GM12878 (cell line): ENCODE measurements around the gene SMAP1. TPM values are rescaled to one million over a fixed set of nuclear protein-coding genes. Genes with fewer than 3 reads are reported as not detected.
A peak's percentile ranks its signal among the peaks of the same experiment; 100 is the strongest.

Experiments
- ATAC-seq: fragments of 200-7000 bp; cut with Tn5 transposase; 3 replicates; pipeline ENCODE4 v1.9.1; 2020; ENCODE audit warnings: mild to moderate bottlenecking, moderate library complexity
- BruUV-seq: library from RNA; stranded (reverse); fragments of 400-500 nt; replicated peaks from 2 replicates; lab custom pipeline; 2021; lab: Mats Ljungman, UMichigan
- CTCF ChIA-PET: fragments of 300-600 bp; sonication (Branson Sonifier 250); formaldehyde crosslinking; extraction: SDS; loops from one replicate; lab custom pipeline; 2021; ENCODE audit warnings: inconsistent platforms; lab: Yijun Ruan, JAX
- POLR2A ChIA-PET: fragments of 350-600 bp; formaldehyde crosslinking; extraction: SDS; loops from one replicate; lab custom pipeline; 2021; ENCODE audit warnings: inconsistent platforms; lab: Charles Lee
- RAD21 ChIA-PET: fragments of 300-600 bp; sonication (Branson Sonifier 250); formaldehyde crosslinking; loops from one replicate; lab custom pipeline; 2023; ENCODE audit warnings: antibody characterized with exemption; ENCODE audit not compliant: unreplicated experiment; lab: Charles Lee
- SMC1A ChIA-PET: fragments of 300-600 bp; sonication (Branson Sonifier 250); formaldehyde crosslinking; loops from one replicate; lab custom pipeline; 2023; ENCODE audit not compliant: unreplicated experiment, uncharacterized antibody; lab: Charles Lee
- DNase-seq: peaks from one replicate; pipeline ENCODE4 v3.0.0-alpha.2; 2011; ENCODE audit warnings: low read depth, low spot score
- FAIRE-seq: peaks from 3 replicates; lab custom pipeline; 2011; peaks lifted over from hg19 to GRCh38; lab: Jason Lieb, UNC
- H2AFZ ChIP-seq: 2 replicates; pipeline ENCODE4 v1.6.0; 2011; ENCODE audit warnings: low read depth, low read length, control low read depth; ENCODE audit not compliant: control insufficient read depth
- H3K27ac ChIP-seq: 2 replicates; pipeline ENCODE4 v1.5.1; 2011; ENCODE audit warnings: control low read depth; ENCODE audit not compliant: control insufficient read depth, insufficient read depth
- H3K27me3 ChIP-seq, 2 experiments: replicated peaks in 1 of 2; 2 replicates each; pipeline versions ENCODE4 v1.6.0 to v1.6.1; 2011; ENCODE audit warnings: low read length in 1 of 2; ENCODE audit not compliant: control insufficient read depth in 2 of 2, insufficient read depth in 2 of 2
- H3K36me3 ChIP-seq, 2 experiments: 2 replicates each; pipeline ENCODE4 v1.5.1; 2011; ENCODE audit warnings: low read length in 1 of 2; ENCODE audit not compliant: control insufficient read depth in 2 of 2, insufficient read depth in 2 of 2
- H3K4me1 ChIP-seq: 2 replicates; pipeline ENCODE4 v1.6.1; 2011; ENCODE audit warnings: mild to moderate bottlenecking, low read length, moderate library complexity, mixed read lengths; ENCODE audit not compliant: control insufficient read depth, insufficient read depth
- H3K4me2 ChIP-seq: 2 replicates; pipeline ENCODE4 v1.6.0; 2011; ENCODE audit warnings: control low read depth; ENCODE audit not compliant: control insufficient read depth, insufficient read depth
- H3K4me3 ChIP-seq: fragments of 200-600 bp; sonication (generic); 2 replicates; pipeline ENCODE4 v1.5.1; 2016
- H3K79me2 ChIP-seq: 2 replicates; pipeline ENCODE4 v1.6.0; 2011; ENCODE audit warnings: low read length; ENCODE audit not compliant: control insufficient read depth, insufficient read depth
- H3K9ac ChIP-seq: 2 replicates; pipeline ENCODE4 v1.8.0; 2011; ENCODE audit warnings: low read length, control low read depth, mixed read lengths; ENCODE audit not compliant: control insufficient read depth, insufficient read depth
- H3K9me3 ChIP-seq: replicated peaks from 3 replicates; pipeline ENCODE4 v1.5.1; 2011; ENCODE audit warnings: mild to moderate bottlenecking, low read length; ENCODE audit not compliant: control insufficient read depth, insufficient read depth
- H4K20me1 ChIP-seq: 2 replicates; pipeline ENCODE4 v1.6.0; 2011; ENCODE audit not compliant: control insufficient read depth, insufficient read depth
- CBFB ChIP-seq: IDR thresholded peaks from 2 replicates; pipeline ENCODE4 v1.6.1; 2016; ENCODE audit warnings: antibody characterized with exemption, low read depth
- HSF1 ChIP-seq: fragments of 150-350 bp; IDR thresholded peaks from 2 replicates; pipeline ENCODE4 v1.6.1; 2014; ENCODE audit warnings: mild to moderate bottlenecking, low read depth, low read length
- KLF5 ChIP-seq: fragments of 450-650 bp; IDR thresholded peaks from 2 replicates; pipeline ENCODE4 v1.6.1; 2014; ENCODE audit warnings: mild to moderate bottlenecking; ENCODE audit not compliant: partially characterized antibody
- SMC3 ChIP-seq: IDR thresholded peaks from 2 replicates; pipeline ENCODE4 v1.6.1; 2011; ENCODE audit warnings: low read length, improper control_type of control experiment, borderline replicate concordance
- TCF7 ChIP-seq: IDR thresholded peaks from 2 replicates; pipeline ENCODE4 v1.6.1; 2014; ENCODE audit warnings: antibody characterized with exemption, borderline replicate concordance
- WGBS: methylation state at CpG from one replicate; pipeline ENCODE4 v1.1.6; 2016; ENCODE audit warnings: low lambda C conversion rate; ENCODE audit not compliant: insufficient replicate concordance, insufficient coverage; ENCODE audit errors: missing lambda C conversion rate; 5-methylcytosine and 5-hydroxymethylcytosine counted together
- in situ Hi-C: fragments of 300-500 bp; cut with MboI; formaldehyde crosslinking; loops from 9 replicates; pipeline ENCODE4 v1.14.3; 2018; ENCODE audit warnings: mixed read lengths
- intact Hi-C: fragments of 100-400 bp; cut with micrococcal nuclease; formaldehyde crosslinking; loops from one replicate; pipeline ENCODE4 v1.14.2; 2022; ENCODE audit not compliant: unreplicated experiment
- polyA plus RNA-seq, 11 experiments: library from polyadenylated mRNA; depleted of rRNA in 4 of 11; unstranded in 6 of 11; stranded (reverse) in 5 of 11; fragments of >200 nt; fragmentation: Nextera tagmentation in 4 of 11; fragmentation: Illumina TruSeq in 1 of 11; extraction: Ambion mirVana in 4 of 11; extraction: Trizol in 1 of 11; gene quantifications; 1 replicate in 1 of 11; 2 replicates in 10 of 11; pipeline versions ENCODE4 v1.2.1 to v1.2.3, GENCODE V29; 2011 to 2016; ENCODE audit warnings: inconsistent platforms in 2 of 11, missing spikeins in 2 of 11, low read depth in 1 of 11
- total RNA-seq, 4 experiments: library from RNA; depleted of rRNA in 3 of 4; stranded (reverse); fragments of >200 nt in 3 of 4; fragmentation: Illumina TruSeq in 1 of 4; extraction: Trizol in 1 of 4; gene quantifications; 2 replicates each; pipeline versions ENCODE4 v1.2.1 to v1.2.3, GENCODE V29; 2013 to 2021

SMAP1 gene
- total and polyA plus RNA-seq, 10 of the 15 experiments (the other 5 are each of a cell fraction or from before 2014, with no cell fraction given) = 13.7 to 33.9 (median 25.3) TPM

GRCh38 chr6:70838907-70839285 is 171.2 kb downstream of the SMAP1 start:
- Histone ChIP-seq H3K79me2 (no peaks in the 10 kb centered on the region), H3K27me3 (no peaks in the 10 kb centered on the region), H3K9ac (no peak overlapping the region), H4K20me1 (no peaks in the 10 kb centered on the region), H3K27ac (no peak overlapping the region), H3K4me1 (no peaks in the 10 kb centered on the region), H3K4me3 (no peak overlapping the region), H3K9me3 (no peaks in the 10 kb centered on the region), H2AFZ (no peak overlapping the region), H3K4me2 (no peak overlapping the region), H3K36me3 (no peaks in the 10 kb centered on the region; a peak in 1 of 4 replicates)
- ChIA-PET RAD21 (interaction anchor here (1.1 to 1.4 kb wide), 2 partner anchors 17 to 132 kb away, joined by 3 to 4 read pairs; no protein-coding TSS in a partner anchor), SMC1A (interaction anchor here (0.8 to 1.5 kb wide), 4 partner anchors 12 to 131 kb away, joined by 3 to 6 read pairs (median 3); no protein-coding TSS in a partner anchor), CTCF (interaction anchor here (0.8 to 2.1 kb wide), 4 partner anchors 9 to 155 kb away, joined by 3 to 6 read pairs (median 3); no protein-coding TSS in a partner anchor), POLR2A (interaction anchor here (1.5 kb wide), 1 partner anchor 12 kb away, joined by 8 read pairs; no protein-coding TSS in a partner anchor)
- WGBS = 100% methylated on average over 2 of the region's 2 CpGs
- ATAC-seq (no peak), FAIRE-seq (peak; percentile 7), DNase-seq (no peak)
- in situ Hi-C loops (no loop called here), intact Hi-C loops (no loop called here)
- no peak for TF ChIP-seq SMC3
- TF ChIP-seq CBFB = no peak
- TF ChIP-seq HSF1 = no peak
- no peak for TF ChIP-seq KLF5
- TF ChIP-seq TCF7 = no peak
- BruUV-seq = no TSS peak
